Measurements from ENCODE around the gene XKR8. TPM values are rescaled to one million over a fixed set of nuclear protein-coding genes. Genes with fewer than 3 reads are reported as not detected.

The XKR8 gene
- total and polyA plus RNA-seq, 8 donors = 0.58 to 33.9 (median 5.2) TPM

GRCh38 chr1:27935721-27936120, 24.1 kb upstream of the XKR8 start:
- H3K27ac ChIP-seq = peak overlapping the region in 1 of 5 donors; percentile 65
- no peak for TF ChIP-seq POLR2AphosphoS5 (IDR thresholded peaks at IDR 0.05)
- H3K36me3 ChIP-seq = no peaks in the 10 kb centered on the region
- no peaks in the 10 kb centered on the region for H3K9me3 ChIP-seq
- DNase-seq = no peak
- intact Hi-C loops (cut with DNase I; ENCODE audit: low total_unique reads) = no loop called here
- peaks cover 0 to 19% (median 6%) of the 10 kb centered on the region in 4 donors for H3K4me1 ChIP-seq
- WGBS, 5 donors = 36 to 54% (median 40%) methylated on average over 8 of the region's 8 CpGs
- peaks cover 0 to 24% (median 0%) of the 10 kb centered on the region in 3 donors for H3K27me3 ChIP-seq
- H3K4me3 ChIP-seq = peak overlapping the region; percentile 31 to 52 (median 36)

DNA sequence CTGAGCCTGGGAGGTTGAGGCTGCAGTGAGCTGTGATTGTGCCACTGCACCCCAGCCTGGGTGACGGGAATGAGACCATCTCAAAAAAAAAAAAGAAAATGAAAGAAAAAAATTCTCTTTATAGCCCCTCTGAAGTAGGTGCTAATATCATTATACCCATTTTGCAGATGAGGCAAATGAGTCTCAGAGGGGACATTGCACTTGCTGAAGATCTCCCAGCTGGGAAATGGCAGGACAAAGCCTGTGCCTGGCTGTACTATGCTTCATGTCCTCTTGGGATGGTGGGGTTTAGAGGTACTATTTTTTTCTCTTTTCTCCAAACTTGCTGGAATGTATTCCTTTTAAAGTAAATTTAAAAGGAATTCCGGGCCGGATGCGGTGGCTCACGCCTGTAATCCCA, 23.4 kb upstream of the XKR8 start:
- intact Hi-C loops (cut with DNase I; ENCODE audit: low total_unique reads) = no loop called here
- H3K36me3 ChIP-seq = no peaks in the 10 kb centered on the region
- H3K4me3 ChIP-seq = peak overlapping the region in 1 of 4 donors; percentile 34
- H3K4me1 ChIP-seq = peaks cover 0 to 19% (median 6%) of the 10 kb centered on the region in 4 donors
- TF ChIP-seq POLR2AphosphoS5 (IDR thresholded peaks at IDR 0.05) = no peak
- no peak for TF ChIP-seq CTCF (IDR thresholded peaks at IDR 0.05)
- H3K27ac ChIP-seq = no peak overlapping the region
- H3K9me3 ChIP-seq = no peaks in the 10 kb centered on the region
- peaks cover 0 to 24% (median 0%) of the 10 kb centered on the region in 3 donors for H3K27me3 ChIP-seq
- WGBS, 5 donors = 69 to 100% (median 87%) methylated on average over 4 to 5 of the region's 5 CpGs
- DNase-seq = no peak

- no peak for TF ChIP-seq POLR2AphosphoS5 (IDR thresholded peaks at IDR 0.05)
- no peak for TF ChIP-seq POLR2A (IDR thresholded peaks at IDR 0.05)
- TF ChIP-seq CTCF (IDR thresholded peaks at IDR 0.05) = no peak
- no peak for TF ChIP-seq EP300 (IDR thresholded peaks at IDR 0.05)
- no peak for DNase-seq
- Histone ChIP-seq H3K27ac (no peak overlapping the region), H3K4me3 (no peak overlapping the region), H3K36me3 (no peaks in the 10 kb centered on the region), H3K9me3 (no peaks in the 10 kb centered on the region), H3K27me3 (peaks cover 0 to 24% (median 0%) of the 10 kb centered on the region in 3 donors), H3K4me1 (peaks cover 0 to 19% (median 6%) of the 10 kb centered on the region in 4 donors)
- intact Hi-C loops (cut with DNase I; ENCODE audit: low total_unique reads) = no loop called here
- 64 to 86% (median 83%) methylated on average over 1 of the region's 1 CpG for WGBS, 5 donors
Measured at GRCh38 chr1:27937524-27937836, 22.3 kb upstream of the XKR8 start.

GRCh38 chr1:27938488-27938887, 21.3 kb upstream of the XKR8 start:
- intact Hi-C loops (cut with DNase I; ENCODE audit: low total_unique reads) = no loop called here

More at GRCh38 chr1:27938488-27938887, 21.3 kb upstream of the XKR8 start:
- H3K27ac ChIP-seq = no peak overlapping the region
- H3K4me1 ChIP-seq = peaks cover 0 to 19% (median 6%) of the 10 kb centered on the region in 4 donors
- peaks cover 0 to 24% (median 0%) of the 10 kb centered on the region in 3 donors for H3K27me3 ChIP-seq
- no peak for DNase-seq
- H3K36me3 ChIP-seq = no peaks in the 10 kb centered on the region
- WGBS, 5 donors = 80 to 91% (median 87%) methylated on average over 4 of the region's 4 CpGs
- H3K9me3 ChIP-seq = no peaks in the 10 kb centered on the region
- TF ChIP-seq POLR2AphosphoS5 (IDR thresholded peaks at IDR 0.05) (no peak), POLR2A (IDR thresholded peaks at IDR 0.05) (no peak), CTCF (IDR thresholded peaks at IDR 0.05) (no peak), EP300 (IDR thresholded peaks at IDR 0.05) (no peak)
- H3K4me3 ChIP-seq = no peak overlapping the region
